ENCODE measurements around the gene VPS13A.

The VPS13A gene

GRCh38 chr9:77462066-77462465 is 284.7 kb downstream of the VPS13A start:
- Mint-ChIP-seq H3K27ac (peak overlapping the region; percentile 84 to 99 (median 90)), H3K36me3 (ENCODE audit: low read depth) (peaks cover 7% of the 10 kb centered on the region), H3K9me3 (peaks cover 17% of the 10 kb centered on the region), H3K4me3 (no peak overlapping the region), H3K27me3 (ENCODE audit: low read depth) (no peaks in the 10 kb centered on the region), H3K4me1 (peaks cover 33% of the 10 kb centered on the region)
- TF ChIP-seq CTCF (IDR thresholded peaks at IDR 0.05; ENCODE audit: unreplicated experiment in 3 of 3): no peak

GRCh38 chr9:77463151-77463550 is 285.8 kb downstream of the VPS13A start:
- peaks cover 27% of the 10 kb centered on the region for H3K4me1 Mint-ChIP-seq
- H3K27ac Mint-ChIP-seq: peak overlapping the region; percentile 98 to 99 (median 99)
- H3K9me3 Mint-ChIP-seq: peaks cover 17% of the 10 kb centered on the region
- peaks cover 7% of the 10 kb centered on the region for H3K36me3 Mint-ChIP-seq (ENCODE audit: low read depth)
- no peaks in the 10 kb centered on the region for H3K27me3 Mint-ChIP-seq (ENCODE audit: low read depth)
- peak overlapping the region in 1 of 3 experiments; percentile 11 for H3K4me3 Mint-ChIP-seq
- TF ChIP-seq CTCF (IDR thresholded peaks at IDR 0.05; ENCODE audit: unreplicated experiment in 3 of 3): no peak

GRCh38 chr9:77464661-77465060 is 287.3 kb downstream of the VPS13A start:
- Mint-ChIP-seq H3K36me3 (ENCODE audit: low read depth) (peaks cover 7% of the 10 kb centered on the region), H3K9me3 (peaks cover 17% of the 10 kb centered on the region), H3K4me3 (no peak overlapping the region), H3K27me3 (ENCODE audit: low read depth) (no peaks in the 10 kb centered on the region), H3K4me1 (peaks cover 30% of the 10 kb centered on the region), H3K27ac (peak overlapping the region; percentile 98 to 99 (median 99))
- TF ChIP-seq CTCF (IDR thresholded peaks at IDR 0.05; ENCODE audit: unreplicated experiment in 3 of 3): no peak

GRCh38 chr9:77469515-77470231 is 292.3 kb downstream of the VPS13A start:
- Mint-ChIP-seq H3K36me3 (ENCODE audit: low read depth) (peaks cover 11% of the 10 kb centered on the region), H3K9me3 (peaks cover 24% of the 10 kb centered on the region), H3K27ac (no peak overlapping the region), H3K4me3 (no peak overlapping the region), H3K27me3 (ENCODE audit: low read depth) (no peaks in the 10 kb centered on the region), H3K4me1 (peaks cover 7% of the 10 kb centered on the region)
- TF ChIP-seq CTCF (IDR thresholded peaks at IDR 0.05; ENCODE audit: unreplicated experiment in 3 of 3): no peak

Data from nephron (organoid).